HCT116 (cell line): Measurements from ENCODE around the gene KICS2. TPM values are rescaled to one million over a fixed set of nuclear protein-coding genes. Genes with fewer than 3 reads are reported as not detected.
A peak's percentile ranks its signal among the peaks of the same experiment; 100 is the strongest.

ENCODE experiments used
- ATAC-seq: fragments of 200-7000 bp; cut with Tn5 transposase; 2 replicates; pipeline ENCODE4 v1.9.1; 2020; ENCODE audit warnings: mild to moderate bottlenecking, moderate library complexity
- BruUV-seq: library from RNA; stranded (reverse); fragments of 400-500 nt; replicated peaks from 2 replicates; lab custom pipeline; 2021; lab: Mats Ljungman, UMichigan
- CTCF ChIA-PET: fragments of 300-600 bp; sonication (Branson Sonifier 250); formaldehyde crosslinking; loops from one replicate; lab custom pipeline; 2021; ENCODE audit warnings: antibody characterized with exemption; lab: Charles Lee
- POLR2A ChIA-PET: fragments of 300-600, 350-600 bp; sonication (Branson Sonifier 250); formaldehyde crosslinking; loops from one replicate; lab custom pipeline; 2021; ENCODE audit warnings: antibody characterized with exemption; lab: Charles Lee
- RAD21 ChIA-PET, 2 experiments: fragments of 300-600 bp; sonication (Branson Sonifier 250); formaldehyde crosslinking; loops; one replicate each; lab custom pipeline; 2023; ENCODE audit warnings: low total read pairs in 2 of 2; ENCODE audit not compliant: uncharacterized antibody in 2 of 2, unreplicated experiment in 2 of 2, low non-redundant PET in 1 of 2; lab: Charles Lee
- DNase-seq: peaks from one replicate; pipeline ENCODE4 v3.0.0-alpha.2; 2010; ENCODE audit warnings: low read depth, low spot score
- H2AFZ ChIP-seq: fragments of 200-600 bp; shearing (Covaris generic), sonication (generic); 2 replicates; pipeline ENCODE4 v1.6.1; 2017; ENCODE audit warnings: low read depth, mixed run types, mixed read lengths, antibody characterized with exemption, low read length; ENCODE audit not compliant: poor library complexity, severe bottlenecking
- H3K27ac ChIP-seq: 2 replicates; pipeline ENCODE4 v1.5.1; 2012; ENCODE audit warnings: low read depth, low read length
- H3K27me3 ChIP-seq: fragments of 200-600 bp; sonication (generic); 2 replicates; pipeline ENCODE4 v1.6.1; 2016; ENCODE audit warnings: mixed run types, low read length, mixed read lengths; ENCODE audit not compliant: insufficient read depth
- H3K36me3 ChIP-seq, 2 experiments: fragments of 200-500 bp in 1 of 2; fragments of 200-600 bp in 1 of 2; sonication (Bioruptor generic) in 1 of 2; sonication (generic) in 1 of 2; 2 replicates each; pipeline versions ENCODE4 v1.5.1 to v1.6.1; 2014 to 2016; ENCODE audit warnings: low read length in 2 of 2, inconsistent platforms in 1 of 2, mixed read lengths in 1 of 2, mixed run types in 1 of 2; ENCODE audit not compliant: insufficient read depth in 2 of 2, control insufficient read depth in 1 of 2
- H3K4me1 ChIP-seq, 2 experiments: fragments of 200-600 bp in 1 of 2; sonication (generic) in 1 of 2; 2 replicates each; pipeline versions ENCODE4 v1.5.1 to v1.6.1; 2012 to 2017; ENCODE audit warnings: low read length in 2 of 2, inconsistent platforms in 1 of 2, mild to moderate bottlenecking in 1 of 2, mixed read lengths in 1 of 2, mixed run types in 1 of 2, moderate library complexity in 1 of 2; ENCODE audit not compliant: insufficient read depth in 2 of 2, control insufficient read depth in 1 of 2
- H3K4me2 ChIP-seq: fragments of 200-600 bp; sonication (generic); 2 replicates; pipeline ENCODE4 v1.6.1; 2017; ENCODE audit warnings: mixed run types, low read length, mixed read lengths
- H3K4me3 ChIP-seq, 2 experiments: fragments of 200-600 bp in 1 of 2; sonication (generic) in 1 of 2; replicated peaks in 1 of 2; 2 replicates each; pipeline ENCODE4 v1.5.1; 2011 to 2016; ENCODE audit warnings: low read length in 2 of 2, control low read depth in 1 of 2, low read depth in 1 of 2, mild to moderate bottlenecking in 1 of 2, mixed read lengths in 1 of 2, mixed run types in 1 of 2
- H3K79me2 ChIP-seq: fragments of 200-600 bp; sonication (generic); 2 replicates; pipeline ENCODE4 v1.6.1; 2017; ENCODE audit warnings: mild to moderate bottlenecking, mixed run types, low read length, moderate library complexity, mixed read lengths; ENCODE audit not compliant: insufficient read depth
- H3K9ac ChIP-seq: fragments of 200-600 bp; sonication (generic); 2 replicates; pipeline ENCODE4 v1.6.1; 2016; ENCODE audit warnings: low read length, mixed read lengths
- H3K9me2 ChIP-seq: fragments of 200-600 bp; sonication (generic), shearing (Covaris generic); 2 replicates; pipeline ENCODE4 v1.6.1; 2017; ENCODE audit warnings: mixed run types, mild to moderate bottlenecking, moderate library complexity; ENCODE audit not compliant: insufficient read depth
- H3K9me3 ChIP-seq, 2 experiments: fragments of 200-500 bp in 1 of 2; fragments of 200-600 bp in 1 of 2; sonication (Bioruptor generic) in 1 of 2; sonication (generic) in 1 of 2; 2 replicates each; pipeline ENCODE4 v1.6.1; 2014 to 2017; ENCODE audit warnings: low read length in 2 of 2, mixed read lengths in 2 of 2, inconsistent platforms in 1 of 2, low read depth in 1 of 2, mild to moderate bottlenecking in 1 of 2, mixed run types in 1 of 2, moderate library complexity in 1 of 2; ENCODE audit not compliant: control insufficient read depth in 1 of 2, insufficient read depth in 1 of 2
- H4K20me1 ChIP-seq: fragments of 200-600 bp; sonication (generic), shearing (Covaris generic); 2 replicates; pipeline ENCODE4 v1.6.1; 2017; ENCODE audit warnings: mixed run types, mild to moderate bottlenecking, moderate library complexity; ENCODE audit not compliant: insufficient read depth
- ELF1 ChIP-seq: IDR thresholded peaks from 2 replicates; pipeline ENCODE4 v1.6.1; 2012; ENCODE audit warnings: low read depth, borderline replicate concordance
- EZH2phosphoT487 ChIP-seq: fragments of 200-600 bp; IDR thresholded peaks from 2 replicates; pipeline ENCODE4 v1.6.1; 2018; ENCODE audit warnings: antibody characterized with exemption, borderline replicate concordance
- FOSL1 ChIP-seq: IDR thresholded peaks from 2 replicates; pipeline ENCODE4 v1.6.1; 2012; ENCODE audit warnings: low read depth
- JUND ChIP-seq: IDR thresholded peaks from 2 replicates; pipeline ENCODE4 v1.6.1; 2012
- SIN3A ChIP-seq: IDR thresholded peaks from 2 replicates; pipeline ENCODE4 v1.6.1; 2012; ENCODE audit warnings: low read depth
- SP1 ChIP-seq: IDR thresholded peaks from 2 replicates; pipeline ENCODE4 v1.6.1; 2012; ENCODE audit warnings: low read depth
- ZFX ChIP-seq: fragments of 450-650 bp; IDR thresholded peaks from 2 replicates; pipeline ENCODE4 v1.6.1; 2017
- ZNF274 ChIP-seq: fragments of 200-500 bp; sonication (Bioruptor generic); IDR thresholded peaks from 2 replicates; pipeline ENCODE4 v1.6.1; 2014; ENCODE audit warnings: mild to moderate bottlenecking, low read depth, low read length, inconsistent platforms
- intact Hi-C: fragments of 100-400 bp; cut with micrococcal nuclease; formaldehyde crosslinking; loops from 2 replicates; pipeline ENCODE4 v1.10.0; 2022
- total RNA-seq: library from RNA; stranded (reverse); gene quantifications from one replicate; pipeline ENCODE4 v1.2.1, GENCODE V29; 2021; ENCODE audit not compliant: unreplicated experiment
- TF ChIP-seq, protein P1 (sequence below): IDR thresholded peaks from 2 replicates; pipeline ENCODE4 v1.6.1; 2012; ENCODE audit warnings: low read depth

The KICS2 gene
- total RNA-seq, 1 experiment from 2014 or later: 18.1 TPM

DNA sequence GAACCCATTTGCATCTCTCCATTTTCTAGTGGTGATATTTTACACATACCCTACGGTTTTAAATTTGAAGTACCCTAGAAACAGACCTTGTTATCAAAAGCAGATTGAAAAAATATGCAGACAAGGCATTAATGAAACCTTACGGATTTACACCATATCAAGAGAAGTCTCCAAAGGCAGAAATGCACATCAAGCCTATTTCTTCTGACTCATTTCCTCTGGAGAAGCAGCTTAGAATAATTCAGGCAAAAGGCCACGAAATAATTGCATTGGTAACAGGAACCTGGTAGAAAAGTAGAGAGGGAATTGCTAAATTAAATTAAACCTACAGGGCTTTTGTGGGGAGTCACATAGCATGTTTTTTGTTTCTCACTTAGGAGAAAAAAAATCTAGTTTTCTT is 34.7 kb downstream of the KICS2 start:
- intact Hi-C loops: no loop called here
- H3K9ac ChIP-seq: no peak overlapping the region
- CTCF ChIA-PET: no interaction called here
- no TSS peak for BruUV-seq
- no peaks in the 10 kb centered on the region for H3K9me3 ChIP-seq
- POLR2A ChIA-PET: no interaction called here
- DNase-seq (no peak), ATAC-seq (no peak)
- no peaks in the 10 kb centered on the region for H4K20me1 ChIP-seq
- no peaks in the 10 kb centered on the region for H3K79me2 ChIP-seq
- no peaks in the 10 kb centered on the region for H3K27me3 ChIP-seq
- RAD21 ChIA-PET: no interaction called here
- no peak overlapping the region for H2AFZ ChIP-seq
- no peaks in the 10 kb centered on the region for H3K9me2 ChIP-seq
- H3K27ac ChIP-seq: no peak overlapping the region
- TF ChIP-seq ELF1: no peak
- TF ChIP-seq ZFX: no peak
- TF ChIP-seq FOSL1: peak; percentile 22; the same call in 1 of the 2 replicates
- TF ChIP-seq JUND: no peak; the same call in 1 of the 2 replicates
- no peak for TF ChIP-seq EZH2phosphoT487
- TF ChIP-seq SIN3A: no peak
- TF ChIP-seq ZNF274: no peak
- TF ChIP-seq, protein P1, sequence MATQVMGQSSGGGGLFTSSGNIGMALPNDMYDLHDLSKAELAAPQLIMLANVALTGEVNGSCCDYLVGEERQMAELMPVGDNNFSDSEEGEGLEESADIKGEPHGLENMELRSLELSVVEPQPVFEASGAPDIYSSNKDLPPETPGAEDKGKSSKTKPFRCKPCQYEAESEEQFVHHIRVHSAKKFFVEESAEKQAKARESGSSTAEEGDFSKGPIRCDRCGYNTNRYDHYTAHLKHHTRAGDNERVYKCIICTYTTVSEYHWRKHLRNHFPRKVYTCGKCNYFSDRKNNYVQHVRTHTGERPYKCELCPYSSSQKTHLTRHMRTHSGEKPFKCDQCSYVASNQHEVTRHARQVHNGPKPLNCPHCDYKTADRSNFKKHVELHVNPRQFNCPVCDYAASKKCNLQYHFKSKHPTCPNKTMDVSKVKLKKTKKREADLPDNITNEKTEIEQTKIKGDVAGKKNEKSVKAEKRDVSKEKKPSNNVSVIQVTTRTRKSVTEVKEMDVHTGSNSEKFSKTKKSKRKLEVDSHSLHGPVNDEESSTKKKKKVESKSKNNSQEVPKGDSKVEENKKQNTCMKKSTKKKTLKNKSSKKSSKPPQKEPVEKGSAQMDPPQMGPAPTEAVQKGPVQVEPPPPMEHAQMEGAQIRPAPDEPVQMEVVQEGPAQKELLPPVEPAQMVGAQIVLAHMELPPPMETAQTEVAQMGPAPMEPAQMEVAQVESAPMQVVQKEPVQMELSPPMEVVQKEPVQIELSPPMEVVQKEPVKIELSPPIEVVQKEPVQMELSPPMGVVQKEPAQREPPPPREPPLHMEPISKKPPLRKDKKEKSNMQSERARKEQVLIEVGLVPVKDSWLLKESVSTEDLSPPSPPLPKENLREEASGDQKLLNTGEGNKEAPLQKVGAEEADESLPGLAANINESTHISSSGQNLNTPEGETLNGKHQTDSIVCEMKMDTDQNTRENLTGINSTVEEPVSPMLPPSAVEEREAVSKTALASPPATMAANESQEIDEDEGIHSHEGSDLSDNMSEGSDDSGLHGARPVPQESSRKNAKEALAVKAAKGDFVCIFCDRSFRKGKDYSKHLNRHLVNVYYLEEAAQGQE: no peak
- TF ChIP-seq SP1: no peak
- H3K36me3 ChIP-seq: no peaks in the 10 kb centered on the region
- H3K4me3 ChIP-seq: no peak overlapping the region
- H3K4me1 ChIP-seq: peaks cover under 1 to 22% of the 10 kb centered on the region in 2 experiments; a peak in 3 of 4 replicates
- peak overlapping the region; percentile 57 for H3K4me2 ChIP-seq
